Activated B cell treated with CpG ODN at 0.5 μM for 24 hours (primary cell): ENCODE results near the gene PKD1. TPM values are rescaled to one million over a fixed set of nuclear protein-coding genes. Genes with fewer than 3 reads are reported as not detected.

ENCODE experiments used
- ATAC-seq: fragments of 200-7000 bp; cut with Tn5 transposase; one replicate; pipeline ENCODE4 v1.10.0; 2021; ENCODE audit warnings: low read depth, mild to moderate bottlenecking, moderate library complexity
- CTCF ChIA-PET: fragments of 350-600 bp; sonication (Branson Sonifier 250); formaldehyde crosslinking; loops from one replicate; lab custom pipeline; 2021; ENCODE audit warnings: antibody characterized with exemption; lab: Charles Lee
- POLR2A ChIA-PET: fragments of 350-600 bp; sonication (Branson Sonifier 250); formaldehyde crosslinking; loops from one replicate; lab custom pipeline; 2021; ENCODE audit warnings: antibody characterized with exemption; lab: Charles Lee
- DNase-seq: peaks from one replicate; pipeline ENCODE4 v3.0.0; 2022
- H3K27ac Mint-ChIP-seq: one replicate; pipeline ENCODE4 v1.8.0; 2020; ENCODE audit warnings: mixed read lengths
- H3K27me3 Mint-ChIP-seq: one replicate; pipeline ENCODE4 v1.8.0; 2021; ENCODE audit warnings: mixed read lengths
- H3K36me3 Mint-ChIP-seq: one replicate; pipeline ENCODE4 v1.8.0; 2021; ENCODE audit warnings: low read depth, mixed read lengths
- H3K4me1 Mint-ChIP-seq: one replicate; pipeline ENCODE4 v1.8.0; 2021; ENCODE audit warnings: mixed read lengths
- H3K4me3 Mint-ChIP-seq: one replicate; pipeline ENCODE4 v1.8.0; 2020; ENCODE audit warnings: mild to moderate bottlenecking, mixed read lengths
- H3K9me3 Mint-ChIP-seq: one replicate; pipeline ENCODE4 v1.8.0; 2020; ENCODE audit warnings: mixed read lengths
- intact Hi-C: fragments of 100-400 bp; cut with micrococcal nuclease; formaldehyde crosslinking; loops from one replicate; pipeline ENCODE4 v1.15.1; 2024
- total RNA-seq: library from RNA; stranded (reverse); gene quantifications from 2 replicates; pipeline ENCODE4 v1.2.3, GENCODE V29; 2022
- TF ChIP-seq, protein P1 (sequence below): fragments of 200-600 bp; IDR thresholded peaks from one replicate; pipeline ENCODE4 v1.8.0; 2022; ENCODE audit warnings: antibody characterized with exemption, mild to moderate bottlenecking

Gene PKD1
- total RNA-seq, 1 donor from 2014 or later: 84.2 TPM

DNA sequence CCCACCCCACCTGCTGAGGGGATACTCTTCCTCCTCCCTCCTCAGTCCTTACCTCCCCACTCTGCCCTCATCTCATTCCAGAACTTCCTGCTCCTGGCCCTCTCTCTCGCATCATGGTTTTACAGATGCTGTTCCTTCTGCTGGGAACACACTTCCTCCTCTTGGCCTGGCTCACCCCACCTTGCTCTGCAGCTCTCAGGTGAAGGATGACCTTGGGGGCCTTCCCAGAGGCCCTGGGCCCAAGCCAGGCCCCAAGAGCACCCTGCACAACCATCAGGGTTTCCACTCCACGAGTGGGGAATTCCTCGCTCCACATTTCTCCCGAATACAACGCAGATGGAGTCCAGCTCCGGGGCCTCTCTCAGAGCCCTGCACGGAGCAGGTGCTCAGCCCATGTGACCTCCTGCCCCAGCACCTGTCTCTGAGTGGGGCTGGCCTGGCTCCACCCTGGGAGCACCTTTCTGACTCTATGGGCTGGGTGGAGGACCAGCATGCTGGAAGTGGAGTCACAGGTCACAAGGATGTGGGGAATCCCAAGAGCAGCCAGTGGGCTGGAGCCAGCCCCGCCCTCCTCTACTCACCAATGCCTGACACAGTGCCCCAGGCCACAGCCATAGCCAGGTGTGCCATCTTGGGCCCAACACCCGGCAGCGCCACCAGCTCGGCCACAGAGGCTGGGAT lies 92.6 kb downstream of the PKD1 start:
- TF ChIP-seq, protein P1, sequence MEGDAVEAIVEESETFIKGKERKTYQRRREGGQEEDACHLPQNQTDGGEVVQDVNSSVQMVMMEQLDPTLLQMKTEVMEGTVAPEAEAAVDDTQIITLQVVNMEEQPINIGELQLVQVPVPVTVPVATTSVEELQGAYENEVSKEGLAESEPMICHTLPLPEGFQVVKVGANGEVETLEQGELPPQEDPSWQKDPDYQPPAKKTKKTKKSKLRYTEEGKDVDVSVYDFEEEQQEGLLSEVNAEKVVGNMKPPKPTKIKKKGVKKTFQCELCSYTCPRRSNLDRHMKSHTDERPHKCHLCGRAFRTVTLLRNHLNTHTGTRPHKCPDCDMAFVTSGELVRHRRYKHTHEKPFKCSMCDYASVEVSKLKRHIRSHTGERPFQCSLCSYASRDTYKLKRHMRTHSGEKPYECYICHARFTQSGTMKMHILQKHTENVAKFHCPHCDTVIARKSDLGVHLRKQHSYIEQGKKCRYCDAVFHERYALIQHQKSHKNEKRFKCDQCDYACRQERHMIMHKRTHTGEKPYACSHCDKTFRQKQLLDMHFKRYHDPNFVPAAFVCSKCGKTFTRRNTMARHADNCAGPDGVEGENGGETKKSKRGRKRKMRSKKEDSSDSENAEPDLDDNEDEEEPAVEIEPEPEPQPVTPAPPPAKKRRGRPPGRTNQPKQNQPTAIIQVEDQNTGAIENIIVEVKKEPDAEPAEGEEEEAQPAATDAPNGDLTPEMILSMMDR: no peak
- DNase-seq: no peak
- ChIA-PET CTCF (no interaction called here), POLR2A (no interaction called here)
- no peak for ATAC-seq
- Mint-ChIP-seq H3K36me3 (no peaks in the 10 kb centered on the region), H3K27ac (no peak overlapping the region), H3K4me1 (peaks cover 14% of the 10 kb centered on the region), H3K27me3 (peaks cover 2% of the 10 kb centered on the region), H3K4me3 (no peak overlapping the region), H3K9me3 (no peaks in the 10 kb centered on the region)
- intact Hi-C loops: no loop called here

DNA sequence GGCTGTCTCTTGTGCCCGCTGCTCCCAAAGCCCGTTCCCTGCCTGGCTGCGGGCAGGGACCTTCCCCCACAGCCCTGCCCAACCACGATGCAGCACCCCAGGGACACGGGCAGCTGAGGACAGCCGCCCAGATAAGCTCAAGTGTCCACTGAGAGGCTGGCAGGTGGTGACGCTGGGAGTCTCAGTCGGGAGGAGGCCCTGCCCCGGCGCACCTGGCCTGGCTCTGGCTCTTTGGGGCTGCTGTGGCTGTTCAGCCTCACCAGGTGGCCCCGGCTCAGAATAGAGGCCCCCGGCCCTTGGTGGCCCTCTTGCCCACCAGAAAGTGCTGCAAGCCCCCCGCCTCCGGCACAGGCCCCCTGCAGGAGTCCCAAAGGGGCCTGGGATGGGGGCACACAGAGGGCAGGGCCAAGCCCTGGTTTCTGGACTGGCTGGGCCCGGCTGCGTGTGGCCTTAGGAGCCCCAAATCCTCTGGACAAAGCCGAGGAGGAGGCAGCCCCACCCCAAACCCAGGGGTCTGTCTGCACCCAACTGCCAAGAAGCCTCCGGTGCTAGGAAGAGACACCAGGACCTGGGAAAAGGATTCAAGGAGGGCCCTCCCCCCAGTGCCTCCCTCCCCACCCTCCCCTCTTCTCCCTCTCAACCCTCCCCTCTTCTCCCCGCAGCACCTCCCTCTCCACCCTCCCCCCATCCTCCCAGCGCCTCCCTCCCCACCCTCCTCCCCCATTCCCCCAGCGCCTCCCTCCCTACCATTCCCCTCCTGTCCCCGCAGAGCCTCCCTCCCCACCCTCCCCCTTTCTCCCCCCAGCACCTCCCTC lies 93.3 kb downstream of the PKD1 start:
- intact Hi-C loops: no loop called here
- POLR2A ChIA-PET: no interaction called here
- DNase-seq (no peak), ATAC-seq (no peak)
- Mint-ChIP-seq H3K27me3 (peaks cover 2% of the 10 kb centered on the region), H3K9me3 (no peaks in the 10 kb centered on the region), H3K36me3 (no peaks in the 10 kb centered on the region), H3K4me3 (no peak overlapping the region), H3K4me1 (peaks cover 12% of the 10 kb centered on the region), H3K27ac (no peak overlapping the region)
- TF ChIP-seq, protein P1: no peak
- CTCF ChIA-PET: no interaction called here

DNA sequence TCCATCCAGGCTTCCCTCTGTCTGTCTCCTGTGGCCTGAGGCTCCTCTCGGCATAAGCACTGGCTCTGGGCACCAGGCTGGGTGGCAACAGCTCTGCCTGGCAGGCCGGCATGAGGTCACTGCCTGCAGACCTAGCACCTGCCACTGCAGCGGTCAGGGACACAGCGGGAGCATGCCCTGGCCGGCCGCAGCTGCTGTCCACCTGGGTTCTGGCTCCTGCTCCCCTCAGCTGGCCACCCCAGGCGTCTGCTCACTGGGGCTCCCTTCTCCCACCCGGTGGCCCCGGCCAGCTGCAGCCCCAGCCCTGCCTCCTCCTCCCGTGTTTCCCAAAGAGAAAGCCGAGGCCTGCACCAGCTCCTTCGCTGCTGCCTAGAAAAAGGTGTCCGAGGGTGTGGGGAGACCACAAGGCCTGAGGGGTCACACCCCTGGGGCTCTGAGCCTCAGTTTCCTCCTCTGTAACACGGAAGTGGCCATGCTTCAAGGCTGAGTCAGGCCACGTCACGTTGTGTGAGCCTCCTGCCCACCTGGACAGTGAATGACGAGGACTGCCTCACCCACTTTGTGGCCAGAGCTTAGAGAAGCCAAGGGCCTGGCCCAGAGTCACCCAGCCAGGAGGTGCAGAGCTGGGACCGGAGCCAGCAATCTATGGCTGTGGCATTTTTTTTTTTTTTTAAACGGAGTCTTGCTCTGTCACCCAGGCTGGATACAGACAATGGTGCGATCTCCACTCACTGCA lies 94.7 kb downstream of the PKD1 start:
- peaks cover 2% of the 10 kb centered on the region for H3K27me3 Mint-ChIP-seq
- CTCF ChIA-PET: interaction anchor here (1.0 kb wide), 1 partner anchor 100 kb away, joined by 3 read pairs; no protein-coding TSS in a partner anchor
- POLR2A ChIA-PET: interaction anchor here (0.7 kb wide), 1 partner anchor 55 kb away, joined by 3 read pairs; no protein-coding TSS in a partner anchor

DNA sequence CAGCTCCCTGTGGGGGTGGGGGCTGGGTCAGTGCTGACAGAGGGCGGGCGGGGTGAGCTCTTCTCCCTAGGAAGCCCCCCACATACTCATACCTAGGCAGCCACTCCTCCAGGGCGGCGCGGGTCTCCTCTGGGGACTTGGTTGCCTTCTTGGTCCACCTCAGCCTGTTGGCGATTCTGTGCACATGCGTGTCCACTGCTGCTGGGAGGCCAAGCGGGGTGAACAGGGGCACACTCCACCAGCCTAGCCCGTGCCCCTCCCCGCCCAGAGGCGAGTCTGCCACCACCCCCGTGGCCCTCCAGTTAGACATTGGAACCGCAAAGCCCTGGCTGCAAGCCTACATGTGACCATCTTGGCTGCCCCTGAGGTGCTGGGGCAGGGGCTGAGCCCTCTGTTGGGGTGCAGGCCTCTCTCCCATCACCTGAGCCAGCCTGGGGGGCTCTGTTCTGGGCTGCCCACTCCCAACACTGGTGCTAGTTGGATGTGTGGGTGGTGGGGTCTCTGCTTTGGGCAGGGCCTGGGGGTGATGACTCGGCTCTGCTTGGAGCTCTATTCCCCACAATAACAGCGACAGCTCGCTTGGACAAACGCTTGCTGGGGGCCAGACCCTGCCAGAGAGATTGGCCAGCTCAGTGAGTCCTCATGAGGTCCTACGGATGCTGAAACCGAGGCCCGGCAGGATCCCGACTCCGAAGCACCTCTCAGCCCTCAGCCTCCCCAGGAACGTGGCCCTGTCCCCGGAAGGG lies 95.5 kb downstream of the PKD1 start:
- Mint-ChIP-seq H3K36me3 (no peaks in the 10 kb centered on the region), H3K9me3 (no peaks in the 10 kb centered on the region), H3K4me1 (peaks cover 3% of the 10 kb centered on the region), H3K4me3 (no peak overlapping the region), H3K27ac (no peak overlapping the region), H3K27me3 (peaks cover 2% of the 10 kb centered on the region)
- DNase-seq (no peak), ATAC-seq (no peak)
- POLR2A ChIA-PET: no interaction called here
- CTCF ChIA-PET: interaction anchor here (1.0 kb wide), 1 partner anchor 101 kb away, joined by 3 read pairs; no protein-coding TSS in a partner anchor
- TF ChIP-seq, protein P1: no peak
- intact Hi-C loops: no loop called here

More for the DNA sequence above, 94.7 kb downstream of the PKD1 start:
- Mint-ChIP-seq H3K36me3 (no peaks in the 10 kb centered on the region), H3K27ac (no peak overlapping the region), H3K4me3 (no peak overlapping the region), H3K4me1 (peaks cover 3% of the 10 kb centered on the region), H3K9me3 (no peaks in the 10 kb centered on the region)
- intact Hi-C loops: no loop called here
- ATAC-seq: no peak
- TF ChIP-seq, protein P1: no peak
- DNase-seq: no peak
